ENCODE measurements around the gene PRPF31.

Gene PRPF31

DNA sequence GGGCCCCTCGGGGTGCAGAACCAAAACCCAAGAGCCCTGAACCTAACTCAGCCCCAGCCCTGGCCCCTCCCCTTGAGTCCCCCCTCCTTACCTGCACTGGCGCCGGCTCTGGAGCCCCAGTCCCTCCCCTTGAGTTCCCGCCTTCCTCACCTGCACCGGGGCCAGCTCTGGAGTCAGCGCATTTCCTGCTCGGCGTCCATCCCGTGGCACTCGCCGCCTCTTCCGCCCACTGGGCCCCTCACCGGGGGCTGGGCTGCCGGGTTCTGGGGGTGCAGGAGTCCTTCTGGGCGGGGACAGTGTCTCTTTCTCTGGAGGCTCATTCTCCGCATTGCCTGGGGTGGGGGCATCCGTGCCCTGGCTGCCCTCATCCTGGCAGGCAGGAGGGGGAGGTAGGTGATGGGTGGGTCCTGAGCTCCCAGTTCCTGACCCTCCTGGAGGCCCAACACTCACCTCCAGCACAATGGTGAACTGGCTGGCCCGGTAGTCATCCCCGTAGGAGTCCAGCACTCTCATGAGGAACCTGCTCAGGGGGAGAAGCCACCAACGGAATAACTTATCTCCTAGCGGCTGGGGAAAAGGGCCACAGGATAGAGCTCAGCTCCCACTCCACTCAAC is 7.6 kb upstream of the PRPF31 start:
- no peak for DNase-seq

- no peak for DNase-seq
Observed at GRCh38 chr19:54108496-54108895, 7.1 kb upstream of the PRPF31 start.

DNA sequence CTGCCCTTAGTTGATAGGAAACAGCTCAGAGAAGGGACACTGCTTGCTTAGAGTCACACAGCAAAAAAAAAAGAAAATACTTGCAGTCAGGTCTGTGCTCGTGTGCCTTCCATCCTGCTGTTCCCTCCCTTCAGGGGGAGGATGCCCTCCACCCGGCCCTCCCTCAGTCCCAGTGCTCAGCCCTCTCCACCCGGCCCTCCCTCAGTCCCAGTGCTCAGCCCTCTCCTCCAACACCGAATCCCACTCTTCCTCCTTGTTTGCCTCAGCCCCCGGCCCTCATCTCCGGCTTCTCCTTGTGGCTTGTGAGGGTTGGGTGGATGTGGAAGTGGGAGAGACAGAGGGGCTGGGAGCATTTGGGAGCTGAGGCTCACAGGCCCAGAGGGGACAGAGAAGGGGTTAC is 5.9 kb upstream of the PRPF31 start:
- DNase-seq = no peak

- DNase-seq = peak; percentile 34
Observed at GRCh38 chr19:54114340-54115108, 1.0 kb upstream of the PRPF31 start.

DNA sequence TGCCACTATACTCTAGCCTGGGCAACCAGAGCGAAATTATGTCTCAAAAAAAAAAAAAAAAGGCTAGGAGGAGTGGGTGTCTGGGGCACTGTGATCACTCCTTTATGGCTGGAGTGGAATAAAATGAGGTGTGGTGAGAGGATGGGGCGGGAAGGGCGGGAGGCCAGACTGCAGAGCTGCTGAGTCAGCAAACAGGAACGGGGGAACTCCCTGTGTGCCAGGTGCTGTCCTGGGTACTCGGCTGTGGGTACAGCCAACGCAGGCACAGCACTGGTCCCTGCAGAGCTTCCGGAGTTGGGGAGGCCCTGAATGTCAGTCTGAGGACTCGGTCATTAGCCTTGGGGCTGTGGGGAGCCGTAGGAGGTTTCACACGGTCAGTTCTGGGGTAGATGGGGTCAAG is 5.7 kb downstream of the PRPF31 start:
- no peak for DNase-seq

DNA sequence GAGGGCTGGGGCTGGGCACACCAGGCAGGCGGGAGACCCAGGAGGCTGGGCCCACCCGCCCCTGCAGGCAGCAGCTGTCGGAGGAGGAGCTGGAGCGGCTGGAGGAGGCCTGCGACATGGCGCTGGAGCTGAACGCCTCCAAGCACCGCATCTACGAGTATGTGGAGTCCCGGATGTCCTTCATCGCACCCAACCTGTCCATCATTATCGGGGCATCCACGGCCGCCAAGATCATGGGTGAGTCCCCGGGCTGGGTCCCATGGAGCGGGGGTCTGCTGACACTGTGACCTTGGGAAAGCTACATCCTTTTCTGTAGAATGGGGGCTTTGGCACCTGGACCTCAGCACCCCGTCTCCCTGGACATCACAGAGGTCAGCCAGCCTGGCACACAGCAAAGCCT is 8.1 kb downstream of the PRPF31 start:
- DNase-seq = no peak

DNA sequence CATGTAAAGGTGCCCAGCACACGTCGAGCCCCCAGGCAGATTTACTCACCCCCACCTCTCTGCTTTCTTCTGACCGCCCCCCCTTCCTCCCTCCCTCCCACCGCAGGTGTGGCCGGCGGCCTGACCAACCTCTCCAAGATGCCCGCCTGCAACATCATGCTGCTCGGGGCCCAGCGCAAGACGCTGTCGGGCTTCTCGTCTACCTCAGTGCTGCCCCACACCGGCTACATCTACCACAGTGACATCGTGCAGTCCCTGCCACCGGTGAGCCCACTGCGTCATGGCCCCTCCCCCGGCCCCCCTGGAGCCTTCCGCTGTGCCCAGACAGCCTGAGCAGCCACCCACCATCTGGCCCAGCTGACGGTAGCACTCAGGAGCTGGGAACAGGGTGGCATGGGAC is 8.8 kb downstream of the PRPF31 start:
- no peak for DNase-seq

DNA sequence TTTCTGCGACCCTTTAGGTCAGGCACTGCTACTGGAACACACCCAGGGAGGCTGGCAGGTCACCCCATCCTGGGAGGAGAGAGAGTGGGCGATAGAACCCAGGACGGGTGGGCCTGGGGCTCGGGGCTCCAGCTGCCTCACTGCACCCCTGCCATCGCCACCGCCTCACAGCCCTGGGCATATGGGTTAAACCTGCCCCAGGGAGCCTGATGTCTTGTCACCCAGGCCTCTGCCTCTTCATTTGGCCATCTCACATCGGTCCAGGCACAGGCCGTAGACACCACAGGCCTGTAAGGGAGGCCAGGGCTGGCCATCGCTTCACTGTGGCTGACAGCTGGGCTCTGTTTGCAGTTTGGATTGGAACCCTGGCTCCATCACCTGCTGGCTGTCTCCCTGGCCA is 10.2 kb downstream of the PRPF31 start:
- no peak for DNase-seq

GRCh38 chr19:54127688-54128440 is 12.3 kb downstream of the PRPF31 start:
- DNase-seq = no peak

DNA sequence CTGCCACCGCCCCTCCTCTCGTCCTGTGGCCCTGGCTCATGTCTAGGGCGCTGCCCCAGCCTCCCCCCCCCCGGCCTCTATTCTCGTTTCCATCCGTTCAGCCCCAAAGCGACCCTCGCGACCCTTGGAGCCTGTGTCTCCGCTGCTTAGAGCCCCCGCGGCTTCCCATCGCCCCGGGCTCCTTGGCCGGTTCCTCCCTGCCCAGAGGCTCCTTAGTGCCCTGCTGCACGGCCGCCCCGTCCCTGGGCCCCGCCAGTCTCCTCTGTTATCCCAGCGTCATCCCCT is 12.8 kb downstream of the PRPF31 start:
- DNase-seq = no peak

DNA sequence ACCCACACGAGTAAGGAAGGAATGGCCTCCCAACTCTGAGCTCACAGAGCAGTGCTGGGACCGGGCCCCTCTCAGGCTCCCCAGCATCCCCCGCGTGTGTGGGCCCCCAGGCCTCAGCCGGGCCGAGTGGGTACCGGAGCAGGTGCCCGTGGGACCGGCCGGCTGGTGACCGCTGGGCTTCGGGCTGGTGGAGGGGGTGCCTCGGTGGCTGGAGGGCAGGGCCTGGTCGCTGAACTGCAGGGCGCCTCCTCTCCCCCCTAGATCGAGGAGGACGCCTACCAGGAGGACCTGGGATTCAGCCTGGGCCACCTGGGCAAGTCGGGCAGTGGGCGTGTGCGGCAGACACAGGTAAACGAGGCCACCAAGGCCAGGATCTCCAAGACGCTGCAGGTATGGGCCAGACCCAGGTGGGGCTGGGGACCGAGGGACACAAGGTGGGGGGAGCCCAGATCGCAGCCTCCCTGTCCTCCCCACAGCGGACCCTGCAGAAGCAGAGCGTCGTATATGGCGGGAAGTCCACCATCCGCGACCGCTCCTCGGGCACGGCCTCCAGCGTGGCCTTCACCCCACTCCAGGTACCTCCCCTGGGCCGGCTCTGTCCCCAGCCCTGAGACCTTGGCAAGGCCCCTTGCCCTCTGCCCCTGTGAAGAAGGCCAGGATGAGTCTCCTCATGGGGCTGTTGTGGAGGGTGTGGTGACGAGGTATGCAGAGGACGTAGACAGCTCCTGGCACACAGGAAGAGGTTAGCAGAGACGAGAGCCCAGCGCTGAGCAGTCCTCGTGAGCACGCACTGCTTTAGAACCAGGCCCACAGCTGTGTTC is 13.5 kb downstream of the PRPF31 start:
- no peak for DNase-seq

DNA sequence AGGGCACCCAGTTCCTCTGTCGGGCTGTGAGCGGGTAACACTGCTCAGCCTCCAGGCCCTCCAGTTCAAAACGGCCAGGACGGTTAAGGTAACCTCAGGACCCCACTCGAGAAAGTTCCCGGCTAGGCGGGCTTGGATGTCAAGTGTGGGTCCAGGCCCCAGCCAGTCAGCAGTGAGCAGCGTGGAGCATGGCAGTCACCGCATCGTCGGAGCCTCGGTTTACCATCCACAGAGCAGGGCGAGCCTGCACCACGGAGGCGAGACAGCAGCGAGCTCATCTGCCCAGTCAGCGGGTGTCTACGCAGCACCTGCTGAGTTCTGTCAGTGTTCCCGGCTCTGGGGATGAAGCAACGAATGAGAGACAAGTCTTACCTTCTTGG is 14.1 kb downstream of the PRPF31 start:
- DNase-seq = no peak

GRCh38 chr19:54133312-54133956 is 17.9 kb downstream of the PRPF31 start:
- DNase-seq = no peak

DNA sequence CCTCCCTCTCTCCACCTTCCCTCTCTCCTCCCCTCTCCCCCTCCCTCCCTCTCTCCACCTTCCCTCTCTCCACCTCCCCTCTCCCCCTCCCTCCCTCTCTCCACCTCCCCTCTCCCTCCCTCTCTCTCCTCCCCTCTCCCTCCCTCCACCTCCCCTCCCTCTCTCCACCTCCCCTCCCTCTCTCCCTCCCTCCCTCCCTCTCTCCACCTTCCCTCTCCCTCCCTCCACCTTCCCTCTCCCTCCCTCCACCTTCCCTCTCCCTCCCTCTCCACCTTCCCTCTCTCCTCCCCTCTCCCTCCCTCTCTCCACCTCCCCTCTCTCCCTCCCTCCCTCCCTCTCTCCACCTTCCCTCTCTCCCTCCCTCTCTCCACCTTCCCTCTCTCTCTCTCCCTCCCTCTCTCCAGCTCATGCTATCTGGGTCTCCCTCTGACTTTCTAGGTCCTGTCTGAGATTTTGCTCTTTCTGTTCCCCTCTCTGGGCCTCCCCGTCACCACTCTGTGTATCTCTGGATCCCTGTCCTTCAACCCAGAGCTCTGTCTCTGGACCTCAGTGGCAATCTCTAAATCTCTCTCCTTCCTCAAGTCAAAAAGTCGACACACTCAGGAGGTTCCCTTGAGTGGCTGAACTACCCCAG is 18.5 kb downstream of the PRPF31 start:
- DNase-seq = no peak

DNA sequence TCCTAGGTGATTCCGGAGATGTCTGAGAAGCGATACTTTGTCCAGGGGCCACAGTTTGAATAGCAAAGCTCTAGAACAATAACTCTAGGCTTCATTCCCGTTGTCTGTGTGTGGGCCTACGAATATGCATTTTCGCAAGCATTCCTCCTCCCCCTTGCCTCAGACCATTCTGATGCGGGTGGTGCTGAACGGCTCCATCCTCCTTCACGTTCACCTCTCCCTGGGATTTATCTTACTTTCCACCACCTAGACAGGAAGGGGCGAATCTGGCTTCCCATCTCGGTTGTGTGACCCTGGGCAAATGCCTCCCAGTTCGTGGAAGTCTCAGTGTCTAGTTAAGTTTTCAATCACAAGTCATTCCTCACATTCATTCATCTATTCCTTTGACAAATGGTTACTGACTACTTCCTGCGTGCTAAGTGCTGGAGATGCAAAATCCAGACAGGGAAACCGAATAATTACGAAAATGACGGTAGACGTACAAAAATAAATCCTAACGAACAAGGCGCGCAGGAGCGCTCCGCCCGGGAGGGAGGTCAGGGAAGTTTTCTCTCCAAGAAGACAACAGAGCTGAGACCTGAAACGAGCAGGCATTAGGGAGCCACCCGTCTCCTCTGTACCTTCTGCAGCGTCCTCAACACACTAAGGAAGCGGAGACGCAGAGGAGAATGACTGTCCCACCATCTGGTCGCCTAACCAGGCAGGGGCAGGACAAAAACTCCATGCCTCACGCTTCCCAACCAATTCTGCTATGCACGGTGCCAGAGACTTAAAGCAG is 20.7 kb downstream of the PRPF31 start:
- DNase-seq = no peak

- DNase-seq = peak; percentile 98
Observed at GRCh38 chr19:54136864-54137698, 21.5 kb downstream of the PRPF31 start.

DNA sequence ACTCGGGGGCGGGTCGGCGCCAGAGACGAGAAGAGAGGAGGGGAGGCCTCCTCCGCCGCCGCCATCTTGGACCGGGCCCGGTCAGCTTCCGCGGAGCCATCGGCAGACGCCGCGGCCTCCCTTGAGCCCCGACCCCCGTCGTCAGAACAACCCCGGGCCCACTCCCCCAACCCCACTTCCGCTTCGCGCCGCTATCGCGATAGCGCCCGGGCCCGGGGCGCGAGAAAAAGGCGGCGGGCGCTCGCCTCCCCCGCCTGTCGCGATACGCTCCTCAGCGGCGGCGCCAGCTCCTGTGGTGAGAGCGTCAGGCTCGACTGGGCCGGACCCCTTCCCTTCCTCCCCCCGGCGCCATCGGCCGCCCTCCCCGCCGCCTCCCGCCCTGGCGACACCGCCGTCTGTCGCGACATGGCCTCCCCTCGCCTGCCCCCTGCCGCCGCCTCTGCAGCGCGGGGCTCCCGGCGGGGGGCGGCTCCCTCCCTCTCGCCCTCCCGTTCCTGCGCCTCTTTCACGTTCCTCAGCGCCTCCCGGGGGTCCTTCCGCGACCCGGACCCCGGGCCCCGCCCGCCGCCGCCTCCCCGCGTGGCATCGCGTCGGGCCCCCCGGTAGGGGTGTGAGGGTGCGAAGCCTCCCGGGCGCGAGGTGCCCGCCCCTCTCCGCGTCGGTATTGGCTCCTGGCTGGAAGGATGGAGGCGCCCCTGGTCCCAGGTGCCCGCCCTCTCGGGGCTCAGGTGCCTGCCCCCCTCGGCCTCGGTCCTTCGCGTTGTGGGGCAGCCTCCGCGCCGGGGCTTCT is 22.3 kb downstream of the PRPF31 start, which contains the start of gene CNOT3:
Gene CNOT3 (plus strand): TSS at position 64 of the 790 bp plus-strand sequence. CDS start 5,217 bp downstream, outside the sequence.
- DNase-seq = peak; percentile 39

DNA sequence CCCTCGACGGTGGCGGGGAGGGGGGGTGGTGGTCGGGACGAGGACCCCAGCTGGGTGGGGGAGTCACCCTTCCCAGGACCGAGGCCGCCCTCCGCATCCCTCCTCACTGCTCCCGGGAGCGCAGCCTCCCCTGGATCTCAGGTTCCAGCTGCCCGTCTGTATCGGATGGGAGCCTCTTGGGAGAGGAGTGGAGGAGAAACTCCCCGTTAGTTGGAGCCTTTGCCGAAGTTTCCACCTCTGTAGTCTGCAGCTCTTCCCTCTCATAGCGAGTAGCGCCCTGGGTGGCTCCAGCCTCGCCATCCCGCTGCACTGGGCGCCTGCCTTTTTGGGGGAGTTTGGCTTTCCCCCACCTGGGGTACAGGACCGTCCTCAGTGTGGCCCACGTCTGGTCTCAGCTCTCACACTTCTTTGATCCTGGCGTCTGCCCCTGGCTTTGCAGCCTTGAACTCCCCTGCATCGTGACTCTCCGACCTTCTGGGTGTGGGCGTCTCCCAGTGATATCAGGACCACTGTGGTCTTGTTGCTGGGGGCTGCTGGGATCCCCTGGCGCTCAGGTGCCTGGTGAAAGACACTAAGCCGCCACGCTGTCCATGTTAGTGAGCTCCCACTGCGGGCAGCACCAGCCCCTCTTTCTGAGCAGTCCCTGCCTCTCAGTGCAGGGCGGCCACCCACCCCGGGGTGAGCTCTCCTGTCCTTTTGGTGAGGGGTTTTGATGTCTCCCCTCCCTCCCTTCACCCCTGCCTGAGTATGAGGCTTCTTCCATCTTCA is 23.1 kb downstream of the PRPF31 start:
- DNase-seq = no peak

DNA sequence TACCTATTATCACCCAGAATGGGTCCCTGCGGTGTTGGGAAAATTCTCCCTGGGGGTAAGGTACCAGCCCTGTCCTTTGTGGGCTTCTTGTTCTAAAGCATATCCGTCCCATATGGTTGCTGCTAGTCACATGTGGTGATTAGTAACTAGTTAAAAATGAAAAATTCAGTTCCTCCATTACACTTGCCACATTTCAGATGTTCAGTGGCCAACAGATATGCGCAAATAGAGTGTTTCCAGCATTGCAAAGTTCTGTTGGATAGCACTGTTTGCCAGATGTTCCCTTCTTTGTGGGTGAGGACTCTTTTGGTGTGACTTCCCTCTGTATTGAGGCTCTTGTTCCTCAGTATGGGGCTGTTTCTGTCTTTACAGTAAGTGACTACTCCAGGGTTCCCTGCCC is 25.8 kb downstream of the PRPF31 start:
- no peak for DNase-seq
